Progenitor cell of endocrine pancreas (in vitro differentiated cells): ENCODE results near the gene CCBE1. TPM values are rescaled to one million over a fixed set of nuclear protein-coding genes. Genes with fewer than 3 reads are reported as not detected.

Experiments used
- DNase-seq: peaks from one replicate; pipeline ENCODE4 v3.0.0; 2021; ENCODE audit warnings: low spot score; ENCODE audit not compliant: unreplicated experiment
- H3K27ac Mint-ChIP-seq: 2 replicates; pipeline ENCODE4 v1.8.0; 2021; ENCODE audit warnings: mild to moderate bottlenecking, moderate library complexity, mixed read lengths
- H3K27me3 Mint-ChIP-seq: 2 replicates; pipeline ENCODE4 v1.8.0; 2021; ENCODE audit warnings: mixed read lengths
- H3K36me3 Mint-ChIP-seq: 2 replicates; pipeline ENCODE4 v1.8.0; 2022; ENCODE audit warnings: mixed read lengths; ENCODE audit not compliant: insufficient read depth
- H3K4me1 Mint-ChIP-seq: 2 replicates; pipeline ENCODE4 v1.8.0; 2021; ENCODE audit warnings: low read depth, mixed read lengths
- H3K4me3 Mint-ChIP-seq: 2 replicates; pipeline ENCODE4 v1.8.0; 2021; ENCODE audit warnings: low read depth, mild to moderate bottlenecking, moderate library complexity, mixed read lengths
- H3K9me3 Mint-ChIP-seq: 2 replicates; pipeline ENCODE4 v1.8.0; 2021; ENCODE audit warnings: low read depth, mixed read lengths
- total RNA-seq: library from RNA; stranded (reverse); gene quantifications from 2 replicates; pipeline ENCODE4 v1.2.1, GENCODE V29; 2021
- TF ChIP-seq, protein P1 (sequence below): fragments of 200-600 bp; sonication (generic); IDR thresholded peaks from one replicate; pipeline ENCODE4 v1.5.0; 2021; ENCODE audit warnings: antibody characterized with exemption, mild to moderate bottlenecking; ENCODE audit not compliant: unreplicated experiment

CCBE1 gene
- total RNA-seq, 1 donor from 2014 or later, result 1.2 TPM

- Mint-ChIP-seq H3K4me3 (no peak overlapping the region), H3K27me3 (peaks cover 15% of the 10 kb centered on the region), H3K36me3 (no peaks in the 10 kb centered on the region), H3K27ac (no peak overlapping the region), H3K4me1 (no peaks in the 10 kb centered on the region), H3K9me3 (no peaks in the 10 kb centered on the region)
- TF ChIP-seq, protein P1, sequence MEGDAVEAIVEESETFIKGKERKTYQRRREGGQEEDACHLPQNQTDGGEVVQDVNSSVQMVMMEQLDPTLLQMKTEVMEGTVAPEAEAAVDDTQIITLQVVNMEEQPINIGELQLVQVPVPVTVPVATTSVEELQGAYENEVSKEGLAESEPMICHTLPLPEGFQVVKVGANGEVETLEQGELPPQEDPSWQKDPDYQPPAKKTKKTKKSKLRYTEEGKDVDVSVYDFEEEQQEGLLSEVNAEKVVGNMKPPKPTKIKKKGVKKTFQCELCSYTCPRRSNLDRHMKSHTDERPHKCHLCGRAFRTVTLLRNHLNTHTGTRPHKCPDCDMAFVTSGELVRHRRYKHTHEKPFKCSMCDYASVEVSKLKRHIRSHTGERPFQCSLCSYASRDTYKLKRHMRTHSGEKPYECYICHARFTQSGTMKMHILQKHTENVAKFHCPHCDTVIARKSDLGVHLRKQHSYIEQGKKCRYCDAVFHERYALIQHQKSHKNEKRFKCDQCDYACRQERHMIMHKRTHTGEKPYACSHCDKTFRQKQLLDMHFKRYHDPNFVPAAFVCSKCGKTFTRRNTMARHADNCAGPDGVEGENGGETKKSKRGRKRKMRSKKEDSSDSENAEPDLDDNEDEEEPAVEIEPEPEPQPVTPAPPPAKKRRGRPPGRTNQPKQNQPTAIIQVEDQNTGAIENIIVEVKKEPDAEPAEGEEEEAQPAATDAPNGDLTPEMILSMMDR, result no peak
- DNase-seq, result no peak
These were observed 103.9 kb downstream of the CCBE1 start for GRCh38 chr18:59593291-59593717.

DNA sequence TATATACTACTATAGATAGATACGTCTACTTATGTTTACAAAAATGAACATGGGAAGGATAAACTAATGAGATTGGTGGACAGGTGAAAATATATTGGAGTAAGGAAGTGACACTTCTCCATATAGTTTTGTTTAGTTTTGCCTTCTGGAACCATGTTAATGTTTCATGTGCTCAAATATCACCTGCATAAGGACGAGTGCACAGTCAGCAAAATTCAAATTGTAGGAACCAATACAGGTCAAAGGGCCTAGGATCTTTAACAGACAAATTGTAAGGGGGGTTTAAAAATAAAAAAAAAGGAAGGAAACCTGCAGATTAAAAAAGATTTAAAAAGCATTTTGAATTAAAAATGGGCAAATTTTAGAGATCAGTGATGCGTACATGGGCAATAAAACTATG is 104.6 kb downstream of the CCBE1 start:
- peaks cover 11% of the 10 kb centered on the region for H3K27me3 Mint-ChIP-seq
- no peak overlapping the region for H3K27ac Mint-ChIP-seq
- H3K9me3 Mint-ChIP-seq, result no peaks in the 10 kb centered on the region
- DNase-seq, result no peak
- no peaks in the 10 kb centered on the region for H3K4me1 Mint-ChIP-seq
- no peak overlapping the region for H3K4me3 Mint-ChIP-seq
- no peaks in the 10 kb centered on the region for H3K36me3 Mint-ChIP-seq
- TF ChIP-seq, protein P1, result no peak

DNA sequence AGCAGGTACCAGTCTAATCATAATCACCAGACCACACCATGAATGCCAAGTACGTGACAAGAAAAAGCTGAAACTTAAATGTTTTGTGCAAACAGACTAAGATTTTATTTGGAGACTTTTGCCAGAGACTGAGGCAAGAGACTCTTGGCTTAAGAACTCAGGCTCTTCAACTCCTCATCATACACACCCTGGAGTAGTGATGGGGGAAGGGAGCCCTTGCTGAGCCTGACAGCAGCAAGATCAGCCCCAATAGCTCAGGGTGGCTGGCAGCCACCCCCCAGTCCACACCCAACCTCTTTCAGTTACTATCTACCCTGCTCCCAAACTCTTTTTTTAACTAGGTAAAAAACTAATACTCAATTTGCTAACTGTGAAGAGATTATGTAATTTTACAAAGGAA is 114.8 kb downstream of the CCBE1 start:
- TF ChIP-seq, protein P1, result no peak

GRCh38 chr18:59579509-59579908 is 117.7 kb downstream of the CCBE1 start:
- Mint-ChIP-seq H3K4me1 (no peaks in the 10 kb centered on the region), H3K27me3 (peaks cover 14% of the 10 kb centered on the region)
- TF ChIP-seq, protein P1, result no peak

More for the DNA sequence above, 114.8 kb downstream of the CCBE1 start:
- Mint-ChIP-seq H3K4me1 (no peaks in the 10 kb centered on the region), H3K9me3 (no peaks in the 10 kb centered on the region), H3K27ac (no peak overlapping the region), H3K36me3 (no peaks in the 10 kb centered on the region), H3K27me3 (peaks cover 21% of the 10 kb centered on the region), H3K4me3 (no peak overlapping the region)
- no peak for DNase-seq

GRCh38 chr18:59577386-59577655 is 119.9 kb downstream of the CCBE1 start:
- Mint-ChIP-seq H3K4me1 (no peaks in the 10 kb centered on the region), H3K4me3 (no peak overlapping the region), H3K27ac (no peak overlapping the region), H3K27me3 (peaks cover 17% of the 10 kb centered on the region), H3K9me3 (no peaks in the 10 kb centered on the region), H3K36me3 (no peaks in the 10 kb centered on the region)
- no peak for DNase-seq
- TF ChIP-seq, protein P1, result no peak

More at GRCh38 chr18:59579509-59579908, 117.7 kb downstream of the CCBE1 start:
- Mint-ChIP-seq H3K36me3 (no peaks in the 10 kb centered on the region), H3K27ac (no peak overlapping the region), H3K9me3 (no peaks in the 10 kb centered on the region), H3K4me3 (no peak overlapping the region)
- DNase-seq, result no peak
